DMS53 (cell line): ENCODE data around the gene AADAT.

Source experiments
- DNase-seq: peaks from one replicate; lab custom pipeline; 2025; lab: John Stamatoyannopoulos, UW

The AADAT gene

GRCh38 chr4:170027181-170027829 lies 62.5 kb downstream of the AADAT start:
- peak; percentile 96 for DNase-seq

- peak; percentile 95 for DNase-seq
Measured at GRCh38 chr4:170026253-170027021, 63.3 kb downstream of the AADAT start, which contains the start of gene MFAP3L. MFAP3L (minus strand) TSS chr4:170026395; CDS start chr4:170005877, 20,518 bp downstream.

- peak; percentile 59 for DNase-seq
Measured at GRCh38 chr4:170025523-170026252, 64.1 kb downstream of the AADAT start.

- DNase-seq, result no peak
Measured at GRCh38 chr4:170022211-170022610, 67.5 kb downstream of the AADAT start.

- no peak for DNase-seq
Measured at GRCh38 chr4:170017252-170017651, 72.5 kb downstream of the AADAT start.

GRCh38 chr4:170015285-170015684 lies 74.5 kb downstream of the AADAT start:
- DNase-seq, result no peak

GRCh38 chr4:170014359-170015011 lies 75.3 kb downstream of the AADAT start:
- DNase-seq, result no peak

- no peak for DNase-seq
Measured at GRCh38 chr4:170012629-170012958, 77.2 kb downstream of the AADAT start.

- DNase-seq, result no peak
Measured at GRCh38 chr4:170011921-170012628, 77.7 kb downstream of the AADAT start.
